Mesendoderm (in vitro differentiated cells): ENCODE measurements around the gene CROT.

ENCODE experiments used
- DNase-seq: peaks from one replicate; pipeline ENCODE4 v3.0.0; 2013
- H2AK5ac ChIP-seq: 2 replicates; pipeline ENCODE4 v1.6.1; 2013; ENCODE audit warnings: low read length, inconsistent platforms
- H2BK120ac ChIP-seq: 2 replicates; pipeline ENCODE4 v1.6.1; 2013; ENCODE audit warnings: low read depth, mild to moderate bottlenecking, low read length, moderate library complexity, mixed read lengths
- H2BK15ac ChIP-seq: replicated peaks from 2 replicates; pipeline ENCODE4 v1.6.1; 2013; ENCODE audit warnings: low read depth, mild to moderate bottlenecking, moderate library complexity
- H2BK5ac ChIP-seq: 2 replicates; pipeline ENCODE4 v1.6.1; 2013; ENCODE audit warnings: low read length, inconsistent platforms
- H3K18ac ChIP-seq: 2 replicates; pipeline ENCODE4 v1.6.1; 2013; ENCODE audit warnings: mild to moderate bottlenecking, low read length, mixed read lengths
- H3K23ac ChIP-seq: one replicate; pipeline ENCODE4 v1.6.1; 2013; ENCODE audit warnings: low read length
- H3K27ac ChIP-seq: 2 replicates; pipeline ENCODE4 v1.5.1; 2013; ENCODE audit warnings: low read depth, mild to moderate bottlenecking, inconsistent platforms, low read length, moderate library complexity
- H3K27me3 ChIP-seq: 2 replicates; pipeline ENCODE4 v1.6.1; 2013; ENCODE audit warnings: low read length, control low read depth, mild to moderate bottlenecking, inconsistent platforms; ENCODE audit not compliant: insufficient read depth, poor library complexity
- H3K36me3 ChIP-seq: 2 replicates; pipeline ENCODE4 v1.6.1; 2013; ENCODE audit warnings: low read length, inconsistent platforms; ENCODE audit not compliant: control insufficient read depth, insufficient read depth
- H3K4ac ChIP-seq: one replicate; pipeline ENCODE4 v1.6.1; 2013; ENCODE audit warnings: low read depth, mild to moderate bottlenecking, low read length, moderate library complexity
- H3K4me1 ChIP-seq: 2 replicates; pipeline ENCODE4 v1.6.1; 2013; ENCODE audit warnings: low read depth, low read length, inconsistent platforms; ENCODE audit not compliant: control insufficient read depth
- H3K4me2 ChIP-seq: 2 replicates; pipeline ENCODE4 v1.6.1; 2013; ENCODE audit warnings: low read length
- H3K4me3 ChIP-seq: 2 replicates; pipeline ENCODE4 v1.5.1; 2013; ENCODE audit warnings: mild to moderate bottlenecking, low read length
- H3K56ac ChIP-seq: one replicate; pipeline ENCODE4 v1.6.1; 2013; ENCODE audit warnings: low read length
- H3K79me1 ChIP-seq: 2 replicates; pipeline ENCODE4 v1.6.1; 2013; ENCODE audit warnings: low read length, inconsistent platforms
- H3K79me2 ChIP-seq: 2 replicates; pipeline ENCODE4 v1.6.1; 2013; ENCODE audit warnings: mild to moderate bottlenecking, low read length; ENCODE audit not compliant: control insufficient read depth, insufficient read depth
- H3K9ac ChIP-seq: 2 replicates; pipeline ENCODE4 v1.6.1; 2013; ENCODE audit warnings: low read length, inconsistent platforms
- H4K5ac ChIP-seq: one replicate; pipeline ENCODE4 v1.6.1; 2013; ENCODE audit warnings: low read length
- H4K8ac ChIP-seq: one replicate; pipeline ENCODE4 v1.6.1; 2013; ENCODE audit warnings: low read depth, mild to moderate bottlenecking, control low read depth, low read length, moderate library complexity
- WGBS: extraction: QIAGEN DNeasy Blood & Tissue Kit; methylation state at CpG from one replicate; pipeline ENCODE4 v1.1.7; 2013; ENCODE audit warnings: low lambda C conversion rate, missing lambda C conversion rate; ENCODE audit not compliant: insufficient coverage; ENCODE audit errors: extremely low coverage; 5-methylcytosine and 5-hydroxymethylcytosine counted together

Gene CROT

GRCh38 chr7:87332321-87332720, 13.1 kb upstream of the CROT start:
- Histone ChIP-seq H3K9ac (no peak overlapping the region), H3K4me3 (no peak overlapping the region), H3K23ac (no peak overlapping the region), H3K4ac (no peak overlapping the region), H3K27ac (no peak overlapping the region), H3K4me1 (no peaks in the 10 kb centered on the region), H3K79me2 (no peaks in the 10 kb centered on the region), H2AK5ac (no peak overlapping the region), H2BK5ac (no peak overlapping the region), H3K4me2 (no peak overlapping the region), H3K36me3 (no peaks in the 10 kb centered on the region), H4K8ac (no peak overlapping the region), H2BK15ac (no peak overlapping the region), H3K18ac (no peak overlapping the region), H4K5ac (no peak overlapping the region), H3K79me1 (no peaks in the 10 kb centered on the region), H3K27me3 (no peaks in the 10 kb centered on the region), H2BK120ac (no peak overlapping the region), H3K56ac (no peak overlapping the region)
- no peak for DNase-seq
- no CpG with 5 or more reads among the region's 2 CpGs for WGBS

- no peak overlapping the region for H2AK5ac ChIP-seq
- WGBS, result no CpG with 5 or more reads among the region's 4 CpGs
- H3K56ac ChIP-seq, result no peak overlapping the region
- no peak overlapping the region for H3K4me3 ChIP-seq
- no peak overlapping the region for H3K27ac ChIP-seq
- H3K9ac ChIP-seq, result no peak overlapping the region
- H3K27me3 ChIP-seq, result no peaks in the 10 kb centered on the region
- no peak overlapping the region for H2BK15ac ChIP-seq
- no peak overlapping the region for H3K23ac ChIP-seq
- H4K8ac ChIP-seq, result no peak overlapping the region
- H3K18ac ChIP-seq, result no peak overlapping the region
- H2BK120ac ChIP-seq, result no peak overlapping the region
- no peaks in the 10 kb centered on the region for H3K79me2 ChIP-seq
- no peaks in the 10 kb centered on the region for H3K36me3 ChIP-seq
- H3K4me2 ChIP-seq, result no peak overlapping the region
- no peak overlapping the region for H2BK5ac ChIP-seq
- no peaks in the 10 kb centered on the region for H3K79me1 ChIP-seq
- no peak for DNase-seq
- no peaks in the 10 kb centered on the region for H3K4me1 ChIP-seq
- no peak overlapping the region for H4K5ac ChIP-seq
- H3K4ac ChIP-seq, result no peak overlapping the region
Measured at GRCh38 chr7:87336136-87336535, 9.3 kb upstream of the CROT start.

- H3K79me2 ChIP-seq, result no peaks in the 10 kb centered on the region
- no peaks in the 10 kb centered on the region for H3K79me1 ChIP-seq
- H3K23ac ChIP-seq, result no peak overlapping the region
- H2BK120ac ChIP-seq, result no peak overlapping the region
- H3K18ac ChIP-seq, result no peak overlapping the region
- no peak overlapping the region for H3K56ac ChIP-seq
- H3K4ac ChIP-seq, result no peak overlapping the region
- no peak overlapping the region for H2BK5ac ChIP-seq
- H3K4me3 ChIP-seq, result no peak overlapping the region
- no peak overlapping the region for H3K4me2 ChIP-seq
- no peaks in the 10 kb centered on the region for H3K36me3 ChIP-seq
- no peaks in the 10 kb centered on the region for H3K4me1 ChIP-seq
- no peak overlapping the region for H4K8ac ChIP-seq
- WGBS, result no CpG with 5 or more reads among the region's 2 CpGs
- H3K27ac ChIP-seq, result no peak overlapping the region
- no peak overlapping the region for H3K9ac ChIP-seq
- H3K27me3 ChIP-seq, result no peaks in the 10 kb centered on the region
- no peak overlapping the region for H4K5ac ChIP-seq
- DNase-seq, result no peak
- H2BK15ac ChIP-seq, result no peak overlapping the region
- no peak overlapping the region for H2AK5ac ChIP-seq
Measured at GRCh38 chr7:87337331-87337730, 8.1 kb upstream of the CROT start.

- Histone ChIP-seq H4K5ac (no peak overlapping the region), H2BK5ac (no peak overlapping the region), H3K4ac (no peak overlapping the region), H3K4me3 (no peak overlapping the region), H3K79me1 (no peaks in the 10 kb centered on the region), H2BK120ac (no peak overlapping the region), H4K8ac (no peak overlapping the region), H3K4me2 (no peak overlapping the region), H3K4me1 (no peaks in the 10 kb centered on the region), H3K9ac (no peak overlapping the region), H3K27ac (no peak overlapping the region), H3K56ac (no peak overlapping the region), H3K79me2 (no peaks in the 10 kb centered on the region), H3K27me3 (no peaks in the 10 kb centered on the region), H2BK15ac (no peak overlapping the region), H2AK5ac (no peak overlapping the region), H3K23ac (no peak overlapping the region), H3K36me3 (no peaks in the 10 kb centered on the region), H3K18ac (no peak overlapping the region)
- no peak for DNase-seq
- WGBS, result no CpG with 5 or more reads among the region's 2 CpGs
Measured at GRCh38 chr7:87339373-87339897, 6.0 kb upstream of the CROT start.

GRCh38 chr7:87341441-87341840, 4.0 kb upstream of the CROT start:
- no peak overlapping the region for H2BK120ac ChIP-seq
- H3K23ac ChIP-seq, result no peak overlapping the region
- H3K4me3 ChIP-seq, result no peak overlapping the region
- H3K4me1 ChIP-seq, result peaks cover 1% of the 10 kb centered on the region
- no peak overlapping the region for H3K4me2 ChIP-seq
- no peak overlapping the region for H4K5ac ChIP-seq
- no peak for DNase-seq
- no peak overlapping the region for H3K18ac ChIP-seq
- no peak overlapping the region for H2AK5ac ChIP-seq
- H3K56ac ChIP-seq, result no peak overlapping the region
- H3K79me2 ChIP-seq, result no peaks in the 10 kb centered on the region
- H2BK5ac ChIP-seq, result no peak overlapping the region
- H2BK15ac ChIP-seq, result no peak overlapping the region
- no peak overlapping the region for H4K8ac ChIP-seq
- no peak overlapping the region for H3K27ac ChIP-seq
- no peak overlapping the region for H3K4ac ChIP-seq
- no peaks in the 10 kb centered on the region for H3K36me3 ChIP-seq
- no peaks in the 10 kb centered on the region for H3K27me3 ChIP-seq
- no peak overlapping the region for H3K9ac ChIP-seq
- no peaks in the 10 kb centered on the region for H3K79me1 ChIP-seq
- no CpG with 5 or more reads among the region's 2 CpGs for WGBS

GRCh38 chr7:87342231-87342630, 3.2 kb upstream of the CROT start:
- Histone ChIP-seq H2BK15ac (no peak overlapping the region), H3K56ac (no peak overlapping the region), H3K4me2 (no peak overlapping the region), H2AK5ac (no peak overlapping the region), H3K4me3 (no peak overlapping the region), H3K36me3 (no peaks in the 10 kb centered on the region), H3K23ac (no peak overlapping the region), H3K27ac (no peak overlapping the region), H3K27me3 (no peaks in the 10 kb centered on the region), H3K79me2 (no peaks in the 10 kb centered on the region), H2BK5ac (no peak overlapping the region), H3K9ac (no peak overlapping the region), H4K8ac (no peak overlapping the region), H2BK120ac (no peak overlapping the region), H3K4me1 (peaks cover 1% of the 10 kb centered on the region), H3K4ac (no peak overlapping the region), H3K18ac (no peak overlapping the region), H4K5ac (no peak overlapping the region), H3K79me1 (no peaks in the 10 kb centered on the region)
- no CpG with 5 or more reads among the region's 3 CpGs for WGBS
- no peak for DNase-seq
